PC-3 (cell line): ENCODE results near the gene RXRA. TPM values are rescaled to one million over a fixed set of nuclear protein-coding genes. Genes with fewer than 3 reads are reported as not detected.

Source experiments
- ATAC-seq: fragments of 200-7000 bp; cut with Tn5 transposase; 2 replicates; pipeline ENCODE4 v1.9.1; 2020; ENCODE audit warnings: mild to moderate bottlenecking, moderate library complexity
- BruUV-seq: library from RNA; stranded (reverse); fragments of 400-500 nt; replicated peaks from 2 replicates; lab custom pipeline; 2021; lab: Mats Ljungman, UMichigan
- CTCF ChIA-PET: fragments of 300-600 bp; sonication (Branson Sonifier 250); formaldehyde crosslinking; loops from one replicate; lab custom pipeline; 2022; ENCODE audit warnings: antibody characterized with exemption; lab: Charles Lee
- POLR2A ChIA-PET: fragments of 300-600 bp; sonication (Branson Sonifier 250); formaldehyde crosslinking; loops from one replicate; lab custom pipeline; 2022; ENCODE audit warnings: antibody characterized with exemption; ENCODE audit not compliant: unreplicated experiment; lab: Charles Lee
- DNase-seq: peaks from one replicate; pipeline ENCODE4 v3.0.0-alpha.2; 2015
- H2AFZ ChIP-seq: fragments of 300-600 bp; sonication (generic); 2 replicates; pipeline ENCODE4 v1.6.0; 2016; ENCODE audit warnings: antibody characterized with exemption, low read length
- H3F3A ChIP-seq: fragments of 300-600 bp; sonication (generic); one replicate; pipeline ENCODE4 v1.6.0; 2017; ENCODE audit warnings: antibody characterized with exemption, low read length, control low read depth, mild to moderate bottlenecking; ENCODE audit not compliant: unreplicated experiment
- H3K27ac ChIP-seq: fragments of 300-600 bp; sonication (generic); 2 replicates; pipeline ENCODE4 v1.5.1; 2016; ENCODE audit warnings: mild to moderate bottlenecking, low read length
- H3K27me3 ChIP-seq: fragments of 300-600 bp; sonication (generic); 2 replicates; pipeline ENCODE4 v1.6.1; 2016; ENCODE audit warnings: low read length, mixed read lengths
- H3K36me3 ChIP-seq: fragments of 300-600 bp; sonication (generic); 2 replicates; pipeline ENCODE4 v1.6.1; 2016; ENCODE audit warnings: low read depth, mixed run types, low read length, mixed read lengths
- H3K4me1 ChIP-seq: fragments of 300-600 bp; sonication (generic); 2 replicates; pipeline ENCODE4 v1.5.1; 2016; ENCODE audit warnings: low read length; ENCODE audit not compliant: insufficient read depth
- H3K4me2 ChIP-seq: fragments of 300-600 bp; sonication (generic); 2 replicates; pipeline ENCODE4 v1.6.0; 2016; ENCODE audit warnings: low read length
- H3K4me3 ChIP-seq: fragments of 300-600 bp; sonication (generic); 2 replicates; pipeline ENCODE4 v1.5.1; 2016; ENCODE audit warnings: mild to moderate bottlenecking, low read length, mixed read lengths
- H3K79me2 ChIP-seq: fragments of 300-600 bp; sonication (generic); 2 replicates; pipeline ENCODE4 v1.6.1; 2017; ENCODE audit warnings: low read length, mixed read lengths
- H3K9ac ChIP-seq: fragments of 300-600 bp; sonication (generic); 2 replicates; pipeline ENCODE4 v1.6.0; 2016; ENCODE audit warnings: mild to moderate bottlenecking, low read length
- H3K9me2 ChIP-seq: fragments of 300-600 bp; sonication (generic); replicated peaks from 2 replicates; pipeline ENCODE4 v1.6.1; 2016; ENCODE audit warnings: mixed run types, low read length, mixed read lengths
- H3K9me3 ChIP-seq: fragments of 300-600 bp; sonication (generic); 2 replicates; pipeline ENCODE4 v1.6.1; 2016; ENCODE audit warnings: low read length, mixed read lengths
- H4K20me1 ChIP-seq: fragments of 300-600 bp; sonication (generic); 2 replicates; pipeline ENCODE4 v1.6.1; 2016; ENCODE audit warnings: low read length, mixed read lengths
- CTCF ChIP-seq: fragments of 300-600 bp; sonication (generic); conservative IDR thresholded peaks from 2 replicates; pipeline ENCODE4 v1.5.1; 2017; ENCODE audit warnings: antibody characterized with exemption, low read depth, mild to moderate bottlenecking, low read length
- EZH2 ChIP-seq: fragments of 300-600 bp; sonication (generic); IDR thresholded peaks from one replicate; pipeline ENCODE4 v1.6.1; 2017; ENCODE audit warnings: antibody characterized with exemption, mild to moderate bottlenecking, low read length; ENCODE audit not compliant: unreplicated experiment
- EZH2phosphoT487 ChIP-seq: fragments of 300-600 bp; sonication (generic); IDR thresholded peaks from 2 replicates; pipeline ENCODE4 v1.6.1; 2018; ENCODE audit warnings: mild to moderate bottlenecking, antibody characterized with exemption, low read length, borderline replicate concordance
- intact Hi-C: fragments of 100-400 bp; cut with micrococcal nuclease; formaldehyde crosslinking; loops from 2 replicates; pipeline ENCODE4 v1.9.0; 2023
- total RNA-seq: library from RNA; depleted of rRNA; stranded (reverse); fragments of >200 nt; gene quantifications from 2 replicates; pipeline ENCODE4 v1.2.3, GENCODE V29; 2014

RXRA gene
- total RNA-seq, 1 experiment from 2014 or later = 17.5 TPM

GRCh38 chr9:134368571-134368970 is 42.3 kb downstream of the RXRA start:
- TF ChIP-seq EZH2 (no peak), EZH2phosphoT487 (no peak), CTCF (no peak)
- Histone ChIP-seq H3K27ac (no peak overlapping the region), H3K4me1 (no peaks in the 10 kb centered on the region), H4K20me1 (no peaks in the 10 kb centered on the region), H3K4me3 (no peak overlapping the region), H3K79me2 (0 out of 2 replicates have a peak, but pooled peaks cover 28% of the 10 kb centered on the region), H2AFZ (no peak overlapping the region), H3F3A (no peaks in the 10 kb centered on the region), H3K4me2 (no peak overlapping the region), H3K27me3 (no peaks in the 10 kb centered on the region), H3K36me3 (no peaks in the 10 kb centered on the region), H3K9ac (no peak overlapping the region), H3K9me3 (no peaks in the 10 kb centered on the region), H3K9me2 (no peaks in the 10 kb centered on the region)
- DNase-seq = no peak
- no TSS peak for BruUV-seq
- ChIA-PET CTCF (no interaction called here), POLR2A (no interaction called here)
- intact Hi-C loops = loop anchor here (10.0 kb wide), 1 partner anchor 66 kb away; no protein-coding TSS in a partner anchor
- ATAC-seq = no peak

GRCh38 chr9:134369416-134370212 is 43.4 kb downstream of the RXRA start:
- no peak overlapping the region for H3K27ac ChIP-seq
- H4K20me1 ChIP-seq = no peaks in the 10 kb centered on the region
- POLR2A ChIA-PET = no interaction called here
- no peaks in the 10 kb centered on the region for H3K36me3 ChIP-seq
- no peak overlapping the region for H3K9ac ChIP-seq
- H3K4me3 ChIP-seq = no peak overlapping the region
- no peaks in the 10 kb centered on the region for H3K9me3 ChIP-seq
- CTCF ChIA-PET = no interaction called here
- BruUV-seq = no TSS peak
- H3F3A ChIP-seq = no peaks in the 10 kb centered on the region
- H2AFZ ChIP-seq = no peak overlapping the region
- intact Hi-C loops = loop anchor here (10.0 kb wide), 1 partner anchor 65 kb away; no protein-coding TSS in a partner anchor
- H3K9me2 ChIP-seq = no peaks in the 10 kb centered on the region
- no peaks in the 10 kb centered on the region for H3K27me3 ChIP-seq
- H3K4me1 ChIP-seq = no peaks in the 10 kb centered on the region
- ATAC-seq = no peak
- 0 out of 2 replicates have a peak, but pooled peaks cover 27% of the 10 kb centered on the region for H3K79me2 ChIP-seq
- TF ChIP-seq CTCF (no peak), EZH2 (no peak), EZH2phosphoT487 (no peak)
- H3K4me2 ChIP-seq = no peak overlapping the region
- no peak for DNase-seq

GRCh38 chr9:134370213-134370492 is 43.9 kb downstream of the RXRA start:
- Histone ChIP-seq H3K4me1 (no peaks in the 10 kb centered on the region), H3K27ac (no peak overlapping the region), H3K4me3 (no peak overlapping the region), H3K27me3 (no peaks in the 10 kb centered on the region), H2AFZ (no peak overlapping the region), H3K79me2 (0 out of 2 replicates have a peak, but pooled peaks cover 32% of the 10 kb centered on the region), H3K36me3 (no peaks in the 10 kb centered on the region), H3K9me3 (no peaks in the 10 kb centered on the region), H4K20me1 (no peaks in the 10 kb centered on the region), H3F3A (no peaks in the 10 kb centered on the region), H3K4me2 (no peak overlapping the region), H3K9ac (no peak overlapping the region), H3K9me2 (no peaks in the 10 kb centered on the region)
- no TSS peak for BruUV-seq
- ATAC-seq (no peak), DNase-seq (no peak)
- ChIA-PET CTCF (no interaction called here), POLR2A (no interaction called here)
- TF ChIP-seq EZH2 = no peak
- no peak for TF ChIP-seq CTCF
- no peak for TF ChIP-seq EZH2phosphoT487
- intact Hi-C loops = no loop called here
